Cardiac ventricle fibroblast (primary cell): ENCODE results near the gene MRRF. TPM values are rescaled to one million over a fixed set of nuclear protein-coding genes. Genes with fewer than 3 reads are reported as not detected.

Source experiments
- total RNA-seq: library from RNA; depleted of rRNA; stranded (reverse); fragments of >200 nt; gene quantifications from 2 replicates; pipeline ENCODE4 v1.2.3, GENCODE V29; 2015

MRRF gene, protein sequence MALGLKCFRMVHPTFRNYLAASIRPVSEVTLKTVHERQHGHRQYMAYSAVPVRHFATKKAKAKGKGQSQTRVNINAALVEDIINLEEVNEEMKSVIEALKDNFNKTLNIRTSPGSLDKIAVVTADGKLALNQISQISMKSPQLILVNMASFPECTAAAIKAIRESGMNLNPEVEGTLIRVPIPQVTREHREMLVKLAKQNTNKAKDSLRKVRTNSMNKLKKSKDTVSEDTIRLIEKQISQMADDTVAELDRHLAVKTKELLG
- total RNA-seq = 21.8 and 25.7 TPM in 2 replicates

DNA sequence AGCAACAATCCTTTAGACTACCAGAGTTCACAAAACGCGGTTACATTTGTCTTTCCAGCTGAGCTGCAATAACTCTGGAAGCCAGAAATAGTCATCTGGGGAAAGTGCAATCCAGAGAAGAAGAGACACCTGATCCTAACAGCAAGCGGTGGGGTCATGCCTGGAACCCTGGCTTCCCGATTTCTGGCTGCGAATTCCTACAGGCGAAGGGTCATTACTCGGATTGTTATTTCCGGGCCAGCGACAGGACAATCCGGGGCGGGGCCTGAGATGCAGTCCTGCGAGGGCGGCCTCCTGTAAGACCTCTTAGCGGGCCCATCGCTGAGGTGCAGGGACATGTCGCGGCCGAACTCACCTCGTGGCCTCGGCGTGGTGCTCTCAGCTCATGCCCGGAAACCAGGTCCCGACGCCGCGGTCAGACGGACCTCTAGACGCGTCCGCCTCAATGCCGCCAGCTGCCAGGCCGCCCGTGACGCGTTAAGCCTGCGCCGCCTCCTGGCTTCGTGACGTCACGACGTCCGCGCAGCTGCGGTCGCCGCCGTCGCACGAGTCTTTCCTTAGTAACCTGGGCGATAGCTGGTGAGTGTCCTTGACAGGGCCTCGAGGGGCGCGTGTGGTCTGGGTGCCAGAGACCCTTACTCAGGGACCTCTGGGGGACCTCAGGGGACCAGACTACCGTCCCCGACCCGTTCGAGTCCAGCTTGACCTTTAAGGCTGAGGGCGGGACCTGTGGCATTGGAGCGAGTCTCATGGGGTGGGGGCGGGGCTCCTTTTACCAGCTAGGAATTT, at the start of gene MRRF, which contains the start of gene RBM18:
Gene MRRF, plus strand, starts transcription at position 523 of the 789 bp plus-strand sequence. CDS start 6,010 bp downstream, outside the sequence.
Gene RBM18, minus strand, starts transcription at position 481 of the 789 bp plus-strand sequence. CDS start 3,348 bp downstream, outside the sequence.

DNA sequence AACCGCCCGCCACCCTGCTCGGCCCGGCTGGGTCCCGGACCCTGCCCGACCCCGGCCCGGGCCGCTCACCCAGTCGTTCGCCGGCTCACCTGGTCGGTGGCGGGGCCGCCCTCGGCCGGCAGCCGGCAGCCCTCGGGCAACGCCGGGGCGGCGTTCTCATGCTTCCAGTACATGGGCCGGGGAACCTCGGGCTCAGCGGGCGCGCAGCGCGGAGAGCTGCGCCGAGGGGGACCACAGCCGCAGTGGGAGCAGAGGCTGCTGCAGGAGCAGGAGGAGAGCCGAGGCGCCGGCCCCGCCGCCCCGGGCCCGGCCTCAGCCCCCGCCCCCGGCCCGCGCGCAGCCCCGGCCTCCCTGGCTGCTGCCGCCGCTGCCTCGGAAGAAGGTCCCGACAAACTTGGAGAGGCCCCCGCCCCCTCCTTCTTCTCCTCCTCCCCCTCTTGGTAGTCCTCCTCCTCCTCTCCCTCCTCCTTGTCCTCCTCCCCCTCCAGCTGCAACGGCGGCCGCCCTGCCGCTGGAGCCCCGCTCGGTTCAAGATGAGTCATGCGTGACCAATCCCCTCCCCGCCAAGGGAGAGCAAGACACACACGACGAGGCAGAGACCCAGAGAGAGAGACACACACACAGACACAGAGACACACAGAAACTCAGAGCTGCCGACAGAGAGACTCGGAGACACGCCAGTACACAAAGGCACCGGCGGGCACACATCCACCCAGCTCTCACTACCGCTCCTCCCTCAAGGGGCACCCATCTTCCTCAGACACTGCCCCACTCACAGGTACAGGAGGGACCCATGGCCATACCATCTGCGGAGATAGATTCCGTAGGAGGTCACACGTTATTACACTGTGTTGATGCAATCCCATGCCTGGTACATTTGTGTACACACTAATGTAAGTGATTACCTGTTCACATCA, 35.9 kb upstream of the MRRF start, which contains the start of gene LHX6:
Gene LHX6, minus strand, starts transcription at position 390 of the 917 bp plus-strand sequence. Its CDS starts 217 bp downstream, at position 173.

DNA sequence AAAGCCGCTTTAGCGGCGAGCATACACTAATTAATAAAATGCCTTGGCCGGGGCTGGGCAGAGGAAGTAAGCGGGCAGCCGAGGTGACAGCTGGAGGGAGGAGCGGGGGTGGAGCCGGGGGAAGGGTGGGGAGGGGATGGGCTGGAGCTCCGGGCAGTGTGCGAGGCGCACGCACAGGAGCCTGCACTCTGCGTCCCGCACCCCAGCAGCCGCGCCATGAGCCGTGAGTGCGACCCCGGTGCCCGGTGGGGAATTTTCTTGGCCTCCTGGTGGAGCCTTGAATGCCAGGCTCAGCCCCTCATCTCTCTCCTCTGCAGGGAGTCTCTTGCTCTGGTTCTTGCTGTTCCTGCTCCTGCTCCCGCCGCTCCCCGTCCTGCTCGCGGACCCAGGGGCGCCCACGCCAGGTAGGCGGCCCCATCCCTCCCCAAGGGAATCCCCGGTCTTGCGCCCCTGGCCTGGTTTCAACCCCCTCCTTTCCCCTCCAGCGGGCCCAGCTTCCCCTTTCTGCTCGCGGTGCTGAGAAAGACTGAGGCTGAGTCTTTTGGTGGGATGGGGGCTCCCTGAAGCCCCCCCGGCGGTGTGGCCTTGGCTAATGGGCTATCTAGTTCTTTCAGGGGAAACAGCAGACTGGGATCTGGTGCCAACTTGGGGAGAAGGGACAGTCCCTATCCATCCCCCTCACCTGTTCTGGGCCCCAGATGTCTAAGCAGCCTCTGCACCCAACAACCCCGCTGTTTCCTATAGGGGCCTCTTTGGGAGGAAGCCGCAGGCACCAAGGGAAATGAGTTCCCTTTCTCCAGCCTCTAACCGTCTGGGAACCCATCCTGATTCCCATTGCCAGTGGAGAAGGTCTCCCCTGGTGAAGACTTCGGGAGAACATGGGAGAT, 106.4 kb downstream of the MRRF start, which contains the start of gene PTGS1:
Gene PTGS1, plus strand, starts transcription at position 156 of the 887 bp plus-strand sequence. Its CDS starts 61 bp downstream, at position 217.

Other genes starting within 250 kb of the MRRF start
- 4.1 and 10.2 TPM in 2 replicates for gene TTLL11, start 171.6 kb upstream of the MRRF start, total RNA-seq
- gene NDUFA8, start 105.1 kb upstream of the MRRF start, total RNA-seq = 26.9 and 36.6 TPM in 2 replicates
- not detected in 2 replicates for gene MORN5, start 105.0 kb upstream of the MRRF start, total RNA-seq
- gene LHX6, start 35.9 kb upstream of the MRRF start, total RNA-seq = 0.05 and 0.81 TPM in 2 replicates
- gene RBM18, start within 50 bp of the MRRF start, total RNA-seq = 7.3 and 10.9 TPM in 2 replicates
- 122 and 135 TPM in 2 replicates for gene PTGS1, start 106.1 kb downstream of the MRRF start, total RNA-seq
- gene OR1J1, start 213.0 kb downstream of the MRRF start, total RNA-seq = not detected in 2 replicates
- gene OR1J2, start 245.9 kb downstream of the MRRF start, total RNA-seq = not detected in 2 replicates